ENCODE measurements around the gene HDAC10.
A peak's percentile ranks its signal among the peaks of the same experiment; 100 is the strongest.

The HDAC10 gene

DNA sequence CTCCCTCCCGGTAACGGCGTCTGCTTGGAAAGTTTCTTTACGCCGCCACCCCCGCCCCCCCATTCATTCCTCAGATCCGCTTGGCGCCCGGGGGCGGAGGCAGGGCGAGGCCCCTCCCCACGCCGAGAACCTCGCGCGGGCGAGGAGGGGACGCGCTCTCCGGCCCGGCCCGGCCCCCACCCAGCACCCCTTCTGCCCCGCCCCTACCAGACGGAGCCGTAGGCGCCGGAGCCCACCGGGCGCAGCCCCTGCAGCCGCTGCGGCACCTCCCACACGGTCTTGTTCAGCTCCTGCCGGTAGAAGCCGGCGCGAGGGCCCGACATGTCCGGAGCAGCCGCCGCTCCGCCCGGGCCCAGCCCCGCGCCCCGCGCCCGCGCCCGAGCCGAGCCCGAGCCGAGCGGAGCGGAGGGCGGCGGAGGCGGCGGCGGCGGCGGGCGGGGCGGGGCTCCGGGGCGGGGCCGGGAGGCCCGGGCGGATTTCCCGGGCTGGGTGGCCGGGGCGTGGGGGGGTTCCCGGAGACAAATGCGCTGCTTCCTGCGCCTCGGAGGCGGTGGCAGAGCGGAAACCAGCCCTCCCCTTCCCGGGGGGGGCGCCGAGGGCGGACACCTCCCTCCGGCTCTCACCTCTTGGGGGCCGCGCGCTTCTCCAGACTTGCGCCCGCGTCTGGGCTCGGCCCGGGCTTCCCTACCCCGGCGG lies 19.1 kb upstream of the HDAC10 start, which contains the start of gene MAPK11:
TSS of gene MAPK11 (minus strand) at position 411 of the 696 bp plus-strand sequence. CDS start at position 323, 88 bp downstream.
- DNase-seq (ENCODE audit: low read depth in 2 of 2): peak; percentile 38 to 40

- no peak for DNase-seq (ENCODE audit: low read depth in 2 of 2)
Measured at GRCh38 chr22:50269573-50269969, 18.5 kb upstream of the HDAC10 start.

DNA sequence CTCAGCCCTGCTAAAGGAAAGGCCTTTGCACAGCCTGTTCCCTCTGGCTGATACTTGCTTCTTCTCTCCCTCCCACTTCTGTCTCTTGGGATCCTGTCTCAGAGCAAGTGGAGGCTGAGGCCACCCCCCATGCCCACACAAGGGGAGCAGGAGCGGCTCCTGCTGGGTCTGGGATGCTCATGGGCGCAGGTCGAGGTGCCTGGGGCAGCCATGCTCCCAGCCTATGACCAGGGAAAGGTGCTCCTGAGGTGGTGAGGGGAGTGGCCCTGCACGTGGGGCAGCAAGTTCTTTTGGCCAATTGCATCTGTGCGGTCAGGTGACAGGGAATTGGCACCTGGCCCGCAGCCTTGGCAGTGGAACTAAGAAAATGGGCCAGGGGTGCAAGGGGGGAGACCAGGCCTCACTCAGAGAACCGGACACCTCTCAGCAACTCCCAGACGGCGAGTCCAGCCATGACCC lies 17.6 kb upstream of the HDAC10 start:
- DNase-seq (ENCODE audit: low read depth in 2 of 2): no peak

GRCh38 chr22:50267591-50268390 lies 16.7 kb upstream of the HDAC10 start:
- DNase-seq (ENCODE audit: low read depth in 2 of 2): peak in 1 of 2 donors; percentile 34

- DNase-seq (ENCODE audit: low read depth in 2 of 2): no peak
Measured at GRCh38 chr22:50266994-50267393, 15.9 kb upstream of the HDAC10 start.

DNA sequence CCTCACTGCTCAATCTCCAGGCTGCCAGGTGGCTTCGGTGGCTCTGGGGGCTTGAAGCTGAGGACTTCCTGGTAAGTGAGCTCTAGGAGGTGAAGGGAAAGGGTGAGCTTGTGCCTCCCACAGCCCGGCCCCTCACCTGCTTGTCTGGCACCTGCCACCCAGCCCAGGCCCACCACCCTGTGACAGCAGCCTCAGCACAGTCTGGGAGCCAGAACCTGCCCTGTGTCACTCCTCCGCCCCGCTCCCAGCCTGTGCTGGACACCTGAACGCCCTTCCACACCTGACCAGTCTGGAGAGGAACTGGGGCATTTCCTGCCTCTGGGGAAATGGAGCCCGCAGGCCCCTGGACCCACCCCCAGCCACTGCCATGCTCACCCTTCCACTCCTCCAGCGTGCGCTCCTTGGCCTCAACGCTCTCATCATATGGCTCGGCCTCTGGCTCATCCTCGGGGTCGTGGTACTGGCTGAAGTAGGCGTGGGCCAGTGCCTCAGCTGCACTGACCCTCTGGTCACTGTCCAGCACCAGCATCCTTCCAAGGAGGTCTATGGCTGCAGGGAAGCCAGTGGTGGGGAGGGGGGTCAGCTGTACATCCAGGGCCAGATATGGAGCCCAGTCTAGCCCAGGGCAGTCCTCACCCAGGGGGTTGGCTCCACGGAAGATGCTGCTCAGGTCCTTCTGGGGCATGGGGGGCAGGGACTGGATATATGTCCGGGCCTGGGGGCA lies 14.0 kb upstream of the HDAC10 start:
- no peak for DNase-seq (ENCODE audit: low read depth in 2 of 2)

DNA sequence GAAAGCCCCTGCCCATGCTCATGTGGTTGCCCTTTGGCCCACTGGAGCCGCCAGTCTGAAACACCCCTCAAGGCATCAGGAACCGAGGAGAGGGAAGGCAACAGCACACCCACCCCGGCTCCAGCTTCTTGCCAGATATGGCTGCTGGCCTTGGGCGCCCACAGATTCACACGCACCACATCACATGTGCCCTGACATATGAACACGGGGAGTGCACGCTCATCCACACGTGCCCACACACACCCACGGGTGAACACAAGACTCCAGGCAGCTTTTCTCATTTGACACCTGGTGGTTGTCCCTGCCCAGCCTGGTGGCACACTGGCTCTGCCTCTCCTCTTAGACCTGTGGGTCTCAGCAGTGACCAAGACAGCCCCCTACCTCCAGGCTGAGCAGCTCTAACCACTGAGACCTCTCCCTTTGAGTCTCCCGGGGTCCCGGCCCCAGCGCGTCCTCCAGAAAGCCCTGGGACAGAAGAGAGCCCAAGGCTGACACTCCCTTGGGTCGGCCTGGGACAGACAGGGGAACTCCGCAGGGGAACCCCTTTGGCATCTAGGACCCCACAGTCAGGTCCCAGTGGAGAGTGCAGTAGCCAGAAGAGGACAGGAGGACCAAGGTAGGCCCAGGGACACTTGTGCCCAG lies 13.2 kb upstream of the HDAC10 start:
- DNase-seq (ENCODE audit: low read depth in 2 of 2): no peak

DNA sequence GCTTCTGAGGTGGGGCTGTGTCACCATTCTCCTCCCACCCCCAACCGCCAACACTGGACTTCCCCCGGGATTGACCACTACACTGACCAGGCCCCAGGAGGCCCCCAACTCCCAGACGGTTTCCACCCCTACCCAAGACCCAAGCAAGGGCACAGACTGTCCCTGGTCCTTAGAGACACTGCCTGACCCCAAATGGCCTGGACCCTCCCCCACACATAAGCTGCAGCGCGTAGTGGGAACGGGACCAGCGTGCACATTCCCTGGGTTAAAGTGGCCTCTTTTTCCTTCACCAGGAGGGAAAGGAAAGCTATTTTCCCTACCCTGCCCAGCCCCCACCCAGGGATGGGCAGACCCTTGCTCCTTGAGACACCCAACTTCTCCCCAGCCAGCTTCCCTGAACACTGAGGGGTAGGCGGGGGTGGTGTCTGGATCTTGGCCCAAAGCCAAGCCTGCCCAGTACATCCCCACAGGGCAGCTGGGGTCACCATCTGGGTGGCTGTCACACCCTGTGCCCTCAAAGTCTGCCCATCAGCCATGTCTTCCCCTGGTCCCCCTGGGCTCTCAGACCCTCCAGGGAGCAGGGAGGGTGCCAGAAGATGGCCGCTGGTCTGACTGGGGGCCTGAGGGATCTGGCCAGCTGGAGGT lies 12.0 kb upstream of the HDAC10 start:
- no peak for DNase-seq (ENCODE audit: low read depth in 2 of 2)

DNA sequence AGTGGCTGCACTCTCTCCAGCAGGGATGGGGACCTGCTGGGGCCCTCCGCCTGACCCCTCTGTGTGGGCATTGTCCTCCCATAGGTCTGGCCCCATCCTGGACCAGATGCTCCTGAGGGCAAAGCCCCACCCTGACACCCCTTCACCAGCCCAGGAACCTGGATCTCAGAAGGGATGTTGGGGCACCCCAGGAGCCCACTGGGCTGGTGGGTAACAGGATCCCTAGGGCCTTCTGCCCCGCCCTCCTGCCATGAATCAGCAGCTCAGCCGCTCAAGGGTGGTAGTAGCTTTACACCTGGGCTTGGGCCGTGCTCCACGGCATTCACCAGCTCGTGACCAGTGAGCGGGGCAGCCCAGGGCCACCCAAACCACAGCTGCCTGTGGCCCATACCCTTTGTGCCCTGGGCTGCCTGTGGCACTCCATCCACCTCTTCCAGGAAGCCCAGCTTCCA lies 11.4 kb upstream of the HDAC10 start:
- no peak for DNase-seq (ENCODE audit: low read depth in 2 of 2)

- no peak for DNase-seq (ENCODE audit: low read depth in 2 of 2)
Measured at GRCh38 chr22:50261615-50262459, 10.8 kb upstream of the HDAC10 start, which contains the start of gene MAPK12. MAPK12 (minus strand) TSS chr22:50261683; CDS start chr22:50261509, 174 bp downstream.

- DNase-seq (ENCODE audit: low read depth in 2 of 2): no peak
Measured at GRCh38 chr22:50260801-50261614, 9.9 kb upstream of the HDAC10 start.

DNA sequence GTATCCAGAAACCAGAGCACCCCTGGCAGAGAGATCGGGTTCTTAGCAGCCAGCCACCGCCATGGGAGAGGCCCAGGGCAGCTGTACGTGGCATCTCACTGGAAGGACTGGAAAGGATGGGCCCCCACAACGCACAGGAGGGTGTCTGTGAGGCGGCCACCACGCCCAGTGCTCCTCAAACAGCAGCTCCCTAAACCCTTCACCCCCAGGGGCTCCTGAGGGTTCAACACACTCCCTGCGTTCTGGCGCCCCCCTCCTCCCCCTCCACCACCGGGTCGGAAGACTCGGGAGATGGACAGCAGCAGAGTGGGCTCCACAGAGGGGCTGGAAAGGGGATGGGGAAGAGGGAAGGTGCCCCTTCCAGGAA lies 9.4 kb upstream of the HDAC10 start:
- no peak for DNase-seq (ENCODE audit: low read depth in 2 of 2)

GRCh38 chr22:50259302-50259701 lies 8.2 kb upstream of the HDAC10 start:
- DNase-seq (ENCODE audit: low read depth in 2 of 2): no peak

GRCh38 chr22:50258361-50259292 lies 7.6 kb upstream of the HDAC10 start:
- no peak for DNase-seq (ENCODE audit: low read depth in 2 of 2)

- DNase-seq (ENCODE audit: low read depth in 2 of 2): no peak
Measured at GRCh38 chr22:50257451-50258360, 6.6 kb upstream of the HDAC10 start.

- DNase-seq (ENCODE audit: low read depth in 2 of 2): no peak
Measured at GRCh38 chr22:50257041-50257440, 6.0 kb upstream of the HDAC10 start.

DNA sequence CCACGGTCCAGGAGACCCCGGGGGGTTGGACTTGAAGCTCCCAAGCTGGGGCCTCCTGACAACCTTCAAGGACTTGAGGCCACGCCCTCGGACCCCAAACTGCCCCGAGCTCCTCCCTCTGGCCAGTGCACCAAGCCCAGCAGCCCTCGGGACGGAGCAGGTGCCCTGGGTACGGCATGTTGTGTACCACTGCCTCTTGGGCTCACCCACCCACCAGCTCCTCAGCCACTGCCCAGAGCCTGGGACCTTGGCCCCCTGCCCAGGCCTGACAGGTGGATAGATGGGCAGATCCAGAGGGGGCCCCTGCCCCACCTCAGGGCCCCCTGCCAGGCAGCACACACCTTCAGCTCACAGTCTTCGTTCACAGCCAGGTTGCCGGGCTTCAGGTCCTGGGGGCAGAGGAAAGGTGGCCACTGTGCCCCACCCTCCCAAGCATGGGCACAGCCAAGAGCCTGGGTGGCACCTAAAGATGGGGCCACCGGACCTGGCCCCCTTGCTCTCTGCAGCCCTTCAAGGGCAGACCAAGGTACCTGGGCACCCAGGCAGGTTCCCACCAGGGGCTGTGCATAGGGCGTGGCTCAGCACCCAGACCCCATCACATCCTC lies 5.3 kb upstream of the HDAC10 start:
- DNase-seq (ENCODE audit: low read depth in 2 of 2): no peak

All from stimulated activated CD8-positive, alpha-beta memory T cell treated with anti-CD3 and anti-CD28 coated beads, Interleukin-7, amount 100 ng/mL, for 1 hour (primary cell).